MM.1S (cell line): Measurements from ENCODE around the gene SFMBT2.

Experiments used
- DNase-seq: peaks from one replicate; pipeline ENCODE4 v3.0.0-alpha.2; 2015
- H2AFZ ChIP-seq: fragments of 300-600 bp; sonication (generic); 2 replicates; pipeline ENCODE4 v1.6.0; 2016; ENCODE audit warnings: antibody characterized with exemption, low read length
- H3F3A ChIP-seq: fragments of 300-600 bp; sonication (generic); 2 replicates; pipeline ENCODE4 v1.6.1; 2016; ENCODE audit warnings: mild to moderate bottlenecking, antibody characterized with exemption, low read length, moderate library complexity, mixed read lengths; ENCODE audit not compliant: insufficient read depth
- H3K27ac ChIP-seq: fragments of 300-600 bp; sonication (generic); 2 replicates; pipeline ENCODE4 v1.5.1; 2016; ENCODE audit warnings: mild to moderate bottlenecking, low read length
- H3K27me3 ChIP-seq: fragments of 300-600 bp; sonication (generic); replicated peaks from 2 replicates; pipeline ENCODE4 v1.6.0; 2016; ENCODE audit warnings: low read length; ENCODE audit not compliant: insufficient read depth
- H3K36me3 ChIP-seq: fragments of 300-600 bp; sonication (generic); replicated peaks from 2 replicates; pipeline ENCODE4 v1.6.1; 2016; ENCODE audit warnings: mild to moderate bottlenecking, low read length, mixed read lengths; ENCODE audit not compliant: insufficient read depth
- H3K4me1 ChIP-seq: fragments of 300-600 bp; sonication (generic); 2 replicates; pipeline ENCODE4 v1.6.1; 2016; ENCODE audit warnings: low read length, mixed read lengths
- H3K4me2 ChIP-seq: fragments of 300-600 bp; sonication (generic); 2 replicates; pipeline ENCODE4 v1.6.0; 2016; ENCODE audit warnings: low read depth, low read length
- H3K4me3 ChIP-seq: fragments of 300-600 bp; sonication (generic); 2 replicates; pipeline ENCODE4 v1.5.1; 2016; ENCODE audit warnings: low read length, mixed read lengths
- H3K79me2 ChIP-seq: fragments of 300-600 bp; sonication (generic); 2 replicates; pipeline ENCODE4 v1.6.1; 2016; ENCODE audit warnings: mixed run types, low read length, mixed read lengths
- H3K9ac ChIP-seq: fragments of 300-600 bp; sonication (generic); 2 replicates; pipeline ENCODE4 v1.6.1; 2016; ENCODE audit warnings: low read length, mixed read lengths
- H3K9me2 ChIP-seq: fragments of 300-600 bp; sonication (generic); replicated peaks from 2 replicates; pipeline ENCODE4 v1.6.1; 2016; ENCODE audit warnings: mild to moderate bottlenecking, low read length, mixed read lengths; ENCODE audit not compliant: insufficient read depth
- H3K9me3 ChIP-seq: fragments of 300-600 bp; sonication (generic); replicated peaks from 2 replicates; pipeline ENCODE4 v1.6.1; 2016; ENCODE audit warnings: mild to moderate bottlenecking, low read length, mixed read lengths; ENCODE audit not compliant: insufficient read depth
- H4K20me1 ChIP-seq: fragments of 300-600 bp; sonication (generic); 2 replicates; pipeline ENCODE4 v1.6.1; 2016; ENCODE audit warnings: mild to moderate bottlenecking, low read length, moderate library complexity, mixed read lengths; ENCODE audit not compliant: insufficient read depth
- EZH2 ChIP-seq: fragments of 300-600 bp; sonication (generic); optimal IDR thresholded peaks from 2 replicates; pipeline ENCODE3; 2017; ENCODE audit warnings: low read depth, mild to moderate bottlenecking, antibody characterized with exemption, low read length, mixed read lengths
- EZH2phosphoT487 ChIP-seq: fragments of 300-600 bp; sonication (generic); IDR thresholded peaks from 2 replicates; pipeline ENCODE4 v1.6.1; 2018; ENCODE audit warnings: antibody characterized with exemption, low read length
- TF ChIP-seq, protein P1 (sequence below): fragments of 300-600 bp; sonication (generic); IDR thresholded peaks from 2 replicates; pipeline ENCODE4 v1.5.1; 2016; ENCODE audit warnings: antibody characterized with exemption, low read length, mixed read lengths

The SFMBT2 gene

DNA sequence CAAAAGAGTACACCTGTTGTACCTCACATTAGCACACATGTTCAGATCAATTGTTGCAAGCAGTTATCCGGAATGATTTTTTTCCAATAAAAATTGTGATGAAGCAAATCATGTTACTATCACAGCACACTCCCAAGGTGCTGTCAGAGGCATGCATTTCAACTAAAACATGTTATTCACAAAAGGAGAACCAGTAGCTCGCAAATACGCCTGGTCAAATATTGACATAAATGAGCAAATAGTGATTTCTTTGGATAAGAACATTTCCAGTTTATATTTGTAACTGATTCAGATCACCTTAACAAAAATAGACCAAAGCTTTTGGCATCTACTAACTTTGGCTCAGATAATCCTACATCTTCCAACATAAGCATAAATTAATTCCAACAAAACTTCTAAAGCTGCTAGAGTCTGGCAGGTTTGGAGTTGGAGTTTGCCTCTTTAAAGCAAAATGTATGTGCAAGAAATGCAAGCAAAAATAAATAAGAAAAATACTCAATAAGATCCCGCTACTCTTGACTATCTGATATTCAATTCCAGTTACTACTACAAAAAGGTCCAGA lies 208.0 kb downstream of the SFMBT2 start:
- TF ChIP-seq EZH2phosphoT487: no peak
- TF ChIP-seq, protein P1, sequence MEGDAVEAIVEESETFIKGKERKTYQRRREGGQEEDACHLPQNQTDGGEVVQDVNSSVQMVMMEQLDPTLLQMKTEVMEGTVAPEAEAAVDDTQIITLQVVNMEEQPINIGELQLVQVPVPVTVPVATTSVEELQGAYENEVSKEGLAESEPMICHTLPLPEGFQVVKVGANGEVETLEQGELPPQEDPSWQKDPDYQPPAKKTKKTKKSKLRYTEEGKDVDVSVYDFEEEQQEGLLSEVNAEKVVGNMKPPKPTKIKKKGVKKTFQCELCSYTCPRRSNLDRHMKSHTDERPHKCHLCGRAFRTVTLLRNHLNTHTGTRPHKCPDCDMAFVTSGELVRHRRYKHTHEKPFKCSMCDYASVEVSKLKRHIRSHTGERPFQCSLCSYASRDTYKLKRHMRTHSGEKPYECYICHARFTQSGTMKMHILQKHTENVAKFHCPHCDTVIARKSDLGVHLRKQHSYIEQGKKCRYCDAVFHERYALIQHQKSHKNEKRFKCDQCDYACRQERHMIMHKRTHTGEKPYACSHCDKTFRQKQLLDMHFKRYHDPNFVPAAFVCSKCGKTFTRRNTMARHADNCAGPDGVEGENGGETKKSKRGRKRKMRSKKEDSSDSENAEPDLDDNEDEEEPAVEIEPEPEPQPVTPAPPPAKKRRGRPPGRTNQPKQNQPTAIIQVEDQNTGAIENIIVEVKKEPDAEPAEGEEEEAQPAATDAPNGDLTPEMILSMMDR: no peak
- TF ChIP-seq EZH2: no peak
- Histone ChIP-seq H3K9me2 (no peaks in the 10 kb centered on the region), H3K4me2 (no peak overlapping the region), H3K9ac (no peak overlapping the region), H3K4me1 (no peaks in the 10 kb centered on the region), H3K9me3 (no peaks in the 10 kb centered on the region), H3F3A (no peaks in the 10 kb centered on the region; the same call in 1 of the 2 replicates), H4K20me1 (no peaks in the 10 kb centered on the region), H3K27ac (no peak overlapping the region), H3K4me3 (no peak overlapping the region), H3K36me3 (peaks cover 13% of the 10 kb centered on the region; the same call in 1 of the 2 replicates), H3K27me3 (no peaks in the 10 kb centered on the region), H3K79me2 (no peaks in the 10 kb centered on the region), H2AFZ (no peak overlapping the region)
- no peak for DNase-seq

DNA sequence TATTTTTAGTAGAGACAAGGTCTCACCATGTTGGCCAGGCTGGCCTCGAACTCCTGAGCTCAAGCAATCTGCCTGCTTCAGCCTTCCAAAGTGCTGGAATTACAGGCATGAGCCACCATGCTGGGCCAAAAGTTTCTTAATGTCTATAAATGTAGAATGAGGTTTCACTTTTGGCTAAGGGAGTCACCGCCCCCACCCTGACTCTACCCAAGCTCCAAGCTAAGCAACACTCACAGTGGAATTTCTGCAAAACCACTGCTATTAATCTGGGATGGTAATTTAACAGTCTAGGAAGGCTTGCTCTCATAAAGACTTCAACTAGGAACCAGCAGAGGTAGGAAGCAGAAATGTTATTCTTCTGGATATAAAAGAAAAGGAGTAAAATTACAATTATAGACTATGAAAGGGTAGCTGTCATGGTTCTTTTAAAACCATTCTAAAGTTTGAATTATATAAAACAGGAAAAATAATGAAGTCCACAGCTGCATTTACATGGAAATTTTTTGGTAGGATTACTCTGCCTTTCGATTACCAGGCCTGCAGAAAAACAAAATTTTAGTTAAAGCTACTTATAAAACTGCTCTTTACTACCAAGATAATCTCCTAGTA lies 211.6 kb downstream of the SFMBT2 start:
- H3K9me3 ChIP-seq: no peaks in the 10 kb centered on the region
- H4K20me1 ChIP-seq: no peaks in the 10 kb centered on the region
- H3K27ac ChIP-seq: no peak overlapping the region
- H3K9me2 ChIP-seq: no peaks in the 10 kb centered on the region
- H3K9ac ChIP-seq: no peak overlapping the region
- H3K4me1 ChIP-seq: no peaks in the 10 kb centered on the region
- no peak overlapping the region for H2AFZ ChIP-seq
- no peak overlapping the region for H3K4me2 ChIP-seq
- H3K27me3 ChIP-seq: no peaks in the 10 kb centered on the region
- peaks cover 13% of the 10 kb centered on the region; the same call in 1 of the 2 replicates for H3K36me3 ChIP-seq
- TF ChIP-seq EZH2phosphoT487 (no peak), EZH2 (no peak)
- TF ChIP-seq, protein P1: no peak
- no peak overlapping the region for H3K4me3 ChIP-seq
- DNase-seq: no peak
- H3K79me2 ChIP-seq: no peaks in the 10 kb centered on the region
- no peaks in the 10 kb centered on the region; the same call in 1 of the 2 replicates for H3F3A ChIP-seq

DNA sequence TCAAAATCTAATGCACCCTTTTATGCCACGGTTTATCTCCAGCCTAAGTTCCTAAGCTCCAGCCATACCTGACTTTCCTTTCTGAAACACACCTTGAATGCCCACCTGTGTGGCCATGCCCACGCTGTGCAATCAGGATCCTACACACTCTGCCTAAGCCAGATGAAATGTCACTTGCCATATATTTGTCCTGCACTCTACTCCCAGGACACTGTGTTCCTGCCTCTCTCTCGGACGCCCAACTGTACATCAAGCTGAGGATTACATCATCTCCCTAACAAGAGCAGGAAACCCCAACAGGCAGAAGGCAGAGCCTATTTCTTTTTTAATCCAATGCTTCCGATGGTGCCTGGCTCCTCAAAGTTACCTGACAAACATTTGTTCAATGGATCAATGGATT lies 214.6 kb downstream of the SFMBT2 start:
- Histone ChIP-seq H3K27me3 (no peaks in the 10 kb centered on the region), H3K4me1 (no peaks in the 10 kb centered on the region), H3F3A (no peaks in the 10 kb centered on the region; the same call in 1 of the 2 replicates), H4K20me1 (no peaks in the 10 kb centered on the region), H3K9ac (no peak overlapping the region), H3K9me2 (no peaks in the 10 kb centered on the region), H3K79me2 (no peaks in the 10 kb centered on the region), H2AFZ (no peak overlapping the region), H3K4me3 (no peak overlapping the region), H3K9me3 (no peaks in the 10 kb centered on the region), H3K36me3 (peaks cover 9% of the 10 kb centered on the region; the same call in 1 of the 2 replicates), H3K27ac (no peak overlapping the region), H3K4me2 (no peak overlapping the region)
- no peak for TF ChIP-seq EZH2
- no peak for TF ChIP-seq EZH2phosphoT487
- DNase-seq: no peak

DNA sequence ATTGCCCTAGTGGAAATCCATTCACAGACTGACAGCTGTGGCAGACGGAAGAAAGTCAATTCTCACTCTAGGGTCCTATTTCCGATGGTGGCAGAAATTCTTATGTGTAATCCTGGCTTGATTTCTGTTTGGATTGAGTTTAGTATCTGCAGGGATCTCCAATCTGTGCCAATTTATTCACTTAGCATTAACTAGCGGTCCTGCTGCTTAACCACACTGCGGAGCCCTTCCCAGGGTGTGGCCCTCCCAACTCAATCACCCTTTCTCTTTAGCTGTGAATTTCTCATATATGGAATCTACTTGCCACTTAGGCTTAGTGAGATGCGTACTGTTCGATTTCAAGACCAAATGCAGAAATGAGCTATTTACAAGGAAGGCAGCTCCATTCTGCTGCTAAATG lies 215.7 kb downstream of the SFMBT2 start:
- no peaks in the 10 kb centered on the region for H3F3A ChIP-seq
- H3K9ac ChIP-seq: no peak overlapping the region
- H3K79me2 ChIP-seq: no peaks in the 10 kb centered on the region
- no peak overlapping the region for H3K4me2 ChIP-seq
- TF ChIP-seq, protein P1: no peak
- no peak for TF ChIP-seq EZH2phosphoT487
- no peak for TF ChIP-seq EZH2
- H3K4me1 ChIP-seq: no peaks in the 10 kb centered on the region
- no peaks in the 10 kb centered on the region for H3K27me3 ChIP-seq
- H3K4me3 ChIP-seq: no peak overlapping the region
- H2AFZ ChIP-seq: no peak overlapping the region
- H4K20me1 ChIP-seq: no peaks in the 10 kb centered on the region
- H3K27ac ChIP-seq: no peak overlapping the region
- H3K9me2 ChIP-seq: no peaks in the 10 kb centered on the region
- no peak for DNase-seq
- H3K36me3 ChIP-seq: peaks cover 5% of the 10 kb centered on the region
- H3K9me3 ChIP-seq: no peaks in the 10 kb centered on the region
